Measurements from ENCODE around the gene BGLAP.

The BGLAP gene

GRCh38 chr1:156286061-156286460 is 44.1 kb downstream of the BGLAP start:
- DNase-seq (ENCODE audit: low spot score in 2 of 2) (no peak), ATAC-seq (no peak)
- peaks cover 26% of the 10 kb centered on the region for H3K4me1 Mint-ChIP-seq
- H3K4me3 Mint-ChIP-seq = no peak overlapping the region
- H3K27ac Mint-ChIP-seq = no peak overlapping the region
- no peaks in the 10 kb centered on the region for H3K9me3 Mint-ChIP-seq
- H3K36me3 Mint-ChIP-seq = peaks cover 56% of the 10 kb centered on the region

DNA sequence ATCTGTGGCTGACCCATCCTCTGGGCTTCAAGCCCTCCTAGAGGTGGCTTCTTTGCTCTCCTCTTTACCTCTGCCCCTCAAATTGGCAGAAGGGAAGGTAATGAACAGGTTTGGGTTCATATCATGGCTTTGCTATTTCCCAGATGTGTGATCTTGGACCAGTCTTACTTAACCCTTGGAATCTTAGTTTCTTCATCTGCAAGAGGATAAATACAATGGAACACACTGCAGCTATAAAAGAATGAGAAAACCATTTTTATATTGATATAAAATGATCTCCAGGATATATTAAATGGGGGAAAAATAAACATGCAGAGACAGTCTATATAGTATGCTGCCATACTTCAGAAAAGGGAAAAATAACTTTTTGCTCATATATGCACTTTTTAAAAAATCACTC is 47.9 kb downstream of the BGLAP start:
- Mint-ChIP-seq H3K4me3 (no peak overlapping the region), H3K36me3 (peaks cover 37% of the 10 kb centered on the region), H3K27ac (no peak overlapping the region), H3K4me1 (peaks cover 15% of the 10 kb centered on the region), H3K9me3 (no peaks in the 10 kb centered on the region)
- no peak for ATAC-seq
- DNase-seq (ENCODE audit: low spot score in 2 of 2) = no peak

- ATAC-seq = peak; percentile 47
- Mint-ChIP-seq H3K27ac (peak overlapping the region; percentile 78), H3K36me3 (peaks cover 30% of the 10 kb centered on the region), H3K9me3 (no peaks in the 10 kb centered on the region), H3K4me3 (no peak overlapping the region), H3K4me1 (peaks cover 19% of the 10 kb centered on the region)
- DNase-seq (ENCODE audit: low spot score in 2 of 2) = no peak
These were observed 49.5 kb downstream of the BGLAP start for GRCh38 chr1:156291226-156292061.

Data from stimulated activated effector memory CD8-positive, alpha-beta T cell treated with anti-CD3 and anti-CD28 coated beads, Interleukin-12 subunit alpha, Interleukin-12 subunit beta, amount 100 ng/mL, for 72 hours (primary cell).